Kidney (tissue), 14 donors: Measurements from ENCODE around the gene TMEM63B. TPM values are rescaled to one million over a fixed set of nuclear protein-coding genes. Genes with fewer than 3 reads are reported as not detected.

Source experiments
- DNase-seq, 5 donors: peaks; one replicate each; pipeline ENCODE4 v3.0.0-alpha.2; 2013 to 2020
- FAIRE-seq: peaks from 2 replicates; lab custom pipeline; 2012; peaks lifted over from hg19 to GRCh38; lab: Jason Lieb, UNC
- H3K27ac ChIP-seq, 2 donors: one replicate each; pipeline ENCODE4 v1.7.0; 2013; ENCODE audit warnings: low read depth in 2 of 2, low read length in 2 of 2, inconsistent platforms in 1 of 2
- H3K27me3 ChIP-seq: one replicate; pipeline ENCODE4 v1.7.1; 2013; ENCODE audit warnings: low read length, inconsistent platforms; ENCODE audit not compliant: control insufficient read depth, insufficient read depth
- H3K36me3 ChIP-seq, 3 donors: one replicate each; pipeline versions ENCODE4 v1.7.0 to v1.7.1; 2013; ENCODE audit warnings: low read length in 3 of 3, control low read depth in 1 of 3, inconsistent platforms in 1 of 3; ENCODE audit not compliant: insufficient read depth in 3 of 3, control insufficient read depth in 2 of 3
- H3K4me1 ChIP-seq, 3 donors: one replicate each; pipeline versions ENCODE4 v1.7.0 to v1.7.1; 2013; ENCODE audit warnings: low read length in 3 of 3, inconsistent platforms in 1 of 3, low read depth in 1 of 3; ENCODE audit not compliant: control insufficient read depth in 2 of 3, insufficient read depth in 2 of 3
- H3K4me3 ChIP-seq, 3 donors: one replicate each; pipeline versions ENCODE4 v1.7.0 to v1.8.1; 2013; ENCODE audit warnings: low read length in 3 of 3, control low read depth in 1 of 3, inconsistent platforms in 1 of 3
- H3K9ac ChIP-seq, 3 donors: one replicate each; pipeline versions ENCODE4 v1.7.0 to v1.7.1; 2013; ENCODE audit warnings: low read length in 3 of 3, control low read depth in 1 of 3, inconsistent platforms in 1 of 3
- H3K9me3 ChIP-seq, 3 donors: one replicate each; pipeline versions ENCODE4 v1.7.0 to v1.7.1; 2013; ENCODE audit warnings: low read length in 3 of 3, control low read depth in 1 of 3, inconsistent platforms in 1 of 3; ENCODE audit not compliant: control insufficient read depth in 2 of 3, insufficient read depth in 1 of 3
- CTCF ChIP-seq: IDR thresholded peaks from 3 replicates; pipeline ENCODE4 v1.5.1; 2012; ENCODE audit warnings: mild to moderate bottlenecking, moderate library complexity, borderline replicate concordance; ENCODE audit not compliant: insufficient read depth; ENCODE audit errors: extremely low read depth
- intact Hi-C: fragments of 100-400 bp; cut with DNase I; formaldehyde crosslinking; loops from one replicate; pipeline ENCODE4 v1.11.1; 2022
- polyA plus RNA-seq: library from polyadenylated mRNA; stranded (reverse); fragments of 350-450 nt; fragmentation: Illumina TruSeq; extraction: RNeasy Lipid Tissue Mini Kit (QIAGEN cat#74804); gene quantifications from one replicate; pipeline ENCODE4 v1.2.3, GENCODE V29; 2014; ENCODE audit warnings: low read depth, low replicate concordance; ENCODE audit not compliant: insufficient read depth
- total RNA-seq: library from RNA; stranded (reverse); fragmentation: NEBNext Ultra II Directional; extraction: Animal tissue kit (Norgen Biotek cat#: 25700); gene quantifications from one replicate; pipeline ENCODE4 v1.2.1, GENCODE V29; 2021
- donor health status: control.
- donor health status: control.
- donor health status: control.
- donor health status: control.
- donor health status: control.
- donor health status: DM: yes; HTN: yes; CAD: no.
- donor health status: Normal renal cell carcinoma (clear cell type).

TMEM63B gene
- total and polyA plus RNA-seq, 2 donors from 2014 or later = 18.2 to 27.3 TPM

GRCh38 chr6:44123544-44123943 is 3.8 kb upstream of the TMEM63B start:
- Histone ChIP-seq H3K36me3 (no peaks in the 10 kb centered on the region), H3K9me3 (no peaks in the 10 kb centered on the region), H3K27ac (no peak overlapping the region), H3K27me3 (no peaks in the 10 kb centered on the region), H3K9ac (no peak overlapping the region), H3K4me3 (no peak overlapping the region), H3K4me1 (peaks cover 6 to 15% (median 14%) of the 10 kb centered on the region in 3 donors)
- FAIRE-seq (no peak), DNase-seq (no peak)
- intact Hi-C loops = no loop called here
- TF ChIP-seq CTCF = no peak

- Histone ChIP-seq H3K4me3 (peak overlapping the region; percentile 56 to 76 (median 70)), H3K9ac (peak overlapping the region; percentile 49 to 68 (median 64)), H3K4me1 (peaks cover 6 to 17% (median 15%) of the 10 kb centered on the region in 3 donors), H3K9me3 (no peaks in the 10 kb centered on the region), H3K27me3 (no peaks in the 10 kb centered on the region), H3K36me3 (no peaks in the 10 kb centered on the region), H3K27ac (peak overlapping the region; percentile 71 to 82)
- FAIRE-seq = no peak
- DNase-seq = peak; percentile 83 to 90 (median 87)
- intact Hi-C loops = no loop called here
- no peak for TF ChIP-seq CTCF
Observed at GRCh38 chr6:44126320-44127149, 819 bp upstream of the TMEM63B start.

GRCh38 chr6:44128020-44128917 is 915 bp downstream of the TMEM63B start:
- Histone ChIP-seq H3K36me3 (no peaks in the 10 kb centered on the region), H3K4me3 (peak overlapping the region in 2 of 3 donors; percentile 55 to 65), H3K4me1 (peaks cover 5 to 15% (median 14%) of the 10 kb centered on the region in 3 donors), H3K27me3 (no peaks in the 10 kb centered on the region), H3K27ac (no peak overlapping the region), H3K9me3 (no peaks in the 10 kb centered on the region), H3K9ac (peak overlapping the region in 2 of 3 donors; percentile 51 to 66)
- FAIRE-seq = no peak
- no peak for TF ChIP-seq CTCF
- DNase-seq = peak; percentile 19 to 84 (median 58)
- intact Hi-C loops = no loop called here
